Natural killer cell (primary cell): ENCODE measurements around the gene CD180. TPM values are rescaled to one million over a fixed set of nuclear protein-coding genes. Genes with fewer than 3 reads are reported as not detected.

ENCODE experiments used
- ATAC-seq, 3 donors: fragments of 150-1000 bp in 2 of 3; fragments of 200-7000 bp in 1 of 3; cut with Tn5 transposase; 1 replicate in 1 of 3; 2 replicates in 2 of 3; pipeline ENCODE4 v1.10.0; 2021; ENCODE audit warnings: mild to moderate bottlenecking in 2 of 3, moderate library complexity in 2 of 3
- DNase-seq, 2 donors: peaks; one replicate each; pipeline versions ENCODE4 v3.0.0 to v3.0.0-alpha.2; 2013 to 2021; ENCODE audit warnings: mixed read lengths in 1 of 2
- H3K27ac ChIP-seq: one replicate; pipeline ENCODE4 v1.5.1; 2013; ENCODE audit warnings: mild to moderate bottlenecking, low read length
- H3K27me3 ChIP-seq: one replicate; pipeline ENCODE4 v1.6.1; 2013; ENCODE audit warnings: low read length; ENCODE audit not compliant: control insufficient read depth, insufficient read depth
- H3K36me3 ChIP-seq: one replicate; pipeline ENCODE4 v1.6.1; 2013; ENCODE audit warnings: low read length; ENCODE audit not compliant: control insufficient read depth, insufficient read depth
- H3K4me1 ChIP-seq: one replicate; pipeline ENCODE4 v1.6.1; 2013; ENCODE audit warnings: low read length; ENCODE audit not compliant: control insufficient read depth, insufficient read depth
- H3K4me3 ChIP-seq: one replicate; pipeline ENCODE4 v1.5.1; 2013; ENCODE audit warnings: low read length
- H3K9me3 ChIP-seq: one replicate; pipeline ENCODE4 v1.6.1; 2013; ENCODE audit warnings: low read length; ENCODE audit not compliant: control insufficient read depth, insufficient read depth
- H3K27ac Mint-ChIP-seq, 2 donors: one replicate each; pipeline ENCODE4 v1.8.0; 2022; ENCODE audit warnings: mild to moderate bottlenecking in 2 of 2, mixed read lengths in 2 of 2, moderate library complexity in 1 of 2
- H3K27me3 Mint-ChIP-seq, 2 donors: one replicate each; pipeline ENCODE4 v1.8.0; 2022; ENCODE audit warnings: low read depth in 2 of 2, mixed read lengths in 2 of 2
- H3K36me3 Mint-ChIP-seq: one replicate; pipeline ENCODE4 v1.8.0; 2022; ENCODE audit warnings: mixed read lengths
- H3K4me1 Mint-ChIP-seq, 2 donors: one replicate each; pipeline ENCODE4 v1.8.0; 2022; ENCODE audit warnings: mixed read lengths in 2 of 2
- H3K4me3 Mint-ChIP-seq: one replicate; pipeline ENCODE4 v1.8.0; 2022; ENCODE audit warnings: mild to moderate bottlenecking, moderate library complexity, mixed read lengths
- H3K9me3 Mint-ChIP-seq, 2 donors: one replicate each; pipeline ENCODE4 v1.8.0; 2022; ENCODE audit warnings: mixed read lengths in 2 of 2
- CTCF ChIP-seq: fragments of 200-600 bp; IDR thresholded peaks from one replicate; pipeline ENCODE4 v1.8.0; 2022; ENCODE audit warnings: antibody characterized with exemption
- WGBS: methylation state at CpG from one replicate; pipeline ENCODE4 v1.1.7; 2013; ENCODE audit warnings: missing lambda C conversion rate; ENCODE audit not compliant: insufficient coverage; 5-methylcytosine and 5-hydroxymethylcytosine counted together
- intact Hi-C: fragments of 100-400 bp; cut with micrococcal nuclease; formaldehyde crosslinking; loops from one replicate; pipeline ENCODE4 v1.14.2; 2022
- total RNA-seq, 4 donors: library from RNA; stranded (reverse); fragments of 120-200 nt in 1 of 4; gene quantifications; one replicate each; pipeline versions ENCODE4 v1.2.3 to v1.2.4, GENCODE V29; 2013 to 2022

CD180 gene
- total RNA-seq, 3 donors from 2014 or later (not counting 1 experiment from before 2014, with no cell fraction given), result 0.34 to 1.2 (median 1.1) TPM

GRCh38 chr5:67195406-67196275, 958 bp downstream of the CD180 start:
- 84% methylated on average over 5 of the region's 7 CpGs for WGBS

GRCh38 chr5:67194166-67194565, 2.4 kb downstream of the CD180 start:
- H3K36me3 Mint-ChIP-seq, result no peaks in the 10 kb centered on the region
- no peak for DNase-seq
- H3K4me1 Mint-ChIP-seq, result peaks cover 8 to 14% of the 10 kb centered on the region in 2 donors
- peaks cover 0 to 2% of the 10 kb centered on the region in 2 donors for H3K27me3 Mint-ChIP-seq
- no peaks in the 10 kb centered on the region for H3K27me3 ChIP-seq
- H3K4me3 Mint-ChIP-seq, result no peak overlapping the region
- peaks cover 9% of the 10 kb centered on the region for H3K4me1 ChIP-seq
- H3K27ac ChIP-seq, result peak overlapping the region; percentile 75
- no peaks in the 10 kb centered on the region for H3K9me3 ChIP-seq
- intact Hi-C loops, result no loop called here
- peak overlapping the region in 1 of 2 donors; percentile 10 for H3K27ac Mint-ChIP-seq
- WGBS, result 83% methylated on average over 2 of the region's 3 CpGs
- TF ChIP-seq CTCF, result no peak
- ATAC-seq, result peak in 1 of 3 donors; percentile 78
- peak overlapping the region; percentile 39 for H3K4me3 ChIP-seq
- no peaks in the 10 kb centered on the region for H3K9me3 Mint-ChIP-seq
- no peaks in the 10 kb centered on the region for H3K36me3 ChIP-seq

More at GRCh38 chr5:67195406-67196275, 958 bp downstream of the CD180 start:
- peaks cover 20 to 24% of the 10 kb centered on the region in 2 donors for H3K4me1 Mint-ChIP-seq
- ATAC-seq (no peak), DNase-seq (no peak)
- Histone ChIP-seq H3K9me3 (no peaks in the 10 kb centered on the region), H3K27me3 (no peaks in the 10 kb centered on the region), H3K4me1 (peaks cover 14% of the 10 kb centered on the region), H3K36me3 (no peaks in the 10 kb centered on the region), H3K27ac (peak overlapping the region; percentile 47), H3K4me3 (peak overlapping the region; percentile 39)
- TF ChIP-seq CTCF, result no peak
- H3K4me3 Mint-ChIP-seq, result no peak overlapping the region
- peaks cover 0 to 2% of the 10 kb centered on the region in 2 donors for H3K27me3 Mint-ChIP-seq
- no peaks in the 10 kb centered on the region for H3K36me3 Mint-ChIP-seq
- no peak overlapping the region for H3K27ac Mint-ChIP-seq
- intact Hi-C loops, result no loop called here
- H3K9me3 Mint-ChIP-seq, result no peaks in the 10 kb centered on the region

GRCh38 chr5:67193439-67193807, 3.2 kb downstream of the CD180 start:
- DNase-seq (no peak), ATAC-seq (no peak)
- peaks cover 9 to 15% of the 10 kb centered on the region in 2 donors for H3K4me1 Mint-ChIP-seq
- peak overlapping the region; percentile 75 for H3K27ac ChIP-seq
- TF ChIP-seq CTCF, result no peak
- no peaks in the 10 kb centered on the region for H3K36me3 ChIP-seq
- H3K27ac Mint-ChIP-seq, result no peak overlapping the region
- no peaks in the 10 kb centered on the region for H3K36me3 Mint-ChIP-seq
- 62% methylated on average over 2 of the region's 2 CpGs for WGBS
- H3K9me3 Mint-ChIP-seq, result no peaks in the 10 kb centered on the region
- no peaks in the 10 kb centered on the region for H3K27me3 ChIP-seq
- H3K4me1 ChIP-seq, result peaks cover 10% of the 10 kb centered on the region
- intact Hi-C loops, result no loop called here
- H3K4me3 Mint-ChIP-seq, result no peak overlapping the region
- peaks cover 0 to 2% of the 10 kb centered on the region in 2 donors for H3K27me3 Mint-ChIP-seq
- H3K9me3 ChIP-seq, result no peaks in the 10 kb centered on the region
- peak overlapping the region; percentile 39 for H3K4me3 ChIP-seq
